ENCODE results near the gene SLC6A11. TPM values are rescaled to one million over a fixed set of nuclear protein-coding genes. Genes with fewer than 3 reads are reported as not detected.

Gene SLC6A11
- total and polyA plus RNA-seq, 2 donors (not counting 3 experiments of a cell fraction or from before 2014, with no cell fraction given) = not detected

GRCh38 chr3:10774825-10775224 lies 41.2 kb upstream of the SLC6A11 start:
- FAIRE-seq (no peak), DNase-seq (ENCODE audit: low read depth, low spot score) (no peak)
- TF ChIP-seq FOS (IDR thresholded peaks at IDR 0.05; ENCODE audit: borderline replicate concordance, insufficient read depth, low read length) = no peak
- no peak for TF ChIP-seq EZH2 (IDR thresholded peaks at IDR 0.05; ENCODE audit: borderline replicate concordance, low read depth, low read length, severe bottlenecking)
- no peak for TF ChIP-seq POLR2AphosphoS5 (IDR thresholded peaks at IDR 0.05; ENCODE audit: insufficient read depth, low read depth, low read length)
- no peak for TF ChIP-seq POLR2A (IDR thresholded peaks at IDR 0.05; ENCODE audit: low read depth, low read length)
- no peak for TF ChIP-seq JUN (IDR thresholded peaks at IDR 0.05; ENCODE audit: borderline replicate concordance, insufficient read depth, insufficient read length, low read depth)
- no peak for TF ChIP-seq MAX (IDR thresholded peaks at IDR 0.05; ENCODE audit: insufficient read depth, insufficient read length)
- no peak for TF ChIP-seq CTCF (IDR thresholded peaks at IDR 0.05; ENCODE audit: extremely low read depth in 1 of 2, insufficient read depth in 1 of 2, low read depth in 1 of 2, low read length in 2 of 2)
- TF ChIP-seq MYC (IDR thresholded peaks at IDR 0.05; ENCODE audit: low read depth, low read length) = no peak
- TF ChIP-seq GATA2 (IDR thresholded peaks at IDR 0.05; ENCODE audit: insufficient read depth, insufficient read length, low read depth, low read length) = no peak
- Histone ChIP-seq H3K4me2 (ENCODE audit: insufficient read depth, low read length) (no peak overlapping the region), H4K20me1 (replicated peaks; ENCODE audit: control insufficient read depth, extremely low read depth, insufficient read depth, low read length) (no peaks in the 10 kb centered on the region), H2AFZ (ENCODE audit: low read depth, low read length) (no peak overlapping the region), H3K9me3 (replicated peaks; ENCODE audit: control insufficient read depth, insufficient read depth, low read length) (no peaks in the 10 kb centered on the region), H3K4me3 (replicated peaks in 1 of 3; ENCODE audit: insufficient read depth in 1 of 3, low read depth in 1 of 3, low read length in 3 of 3) (no peak overlapping the region), H3K27ac (ENCODE audit: insufficient read depth, low read depth, low read length) (no peak overlapping the region), H3K27me3 (ENCODE audit: control insufficient read depth in 2 of 2, insufficient read depth in 2 of 2, low read length in 2 of 2) (no peaks in the 10 kb centered on the region), H3K79me2 (ENCODE audit: control insufficient read depth, insufficient read depth, low read length) (no peaks in the 10 kb centered on the region), H3K9me1 (replicated peaks; ENCODE audit: control insufficient read depth, extremely low read depth, insufficient read depth, low read length) (no peaks in the 10 kb centered on the region), H3K36me3 (ENCODE audit: control insufficient read depth in 2 of 2, extremely low read depth in 1 of 2, insufficient read depth in 2 of 2, low read length in 2 of 2) (no peaks in the 10 kb centered on the region), H3K4me1 (ENCODE audit: control insufficient read depth, extremely low read depth, insufficient read depth, low read length) (no peaks in the 10 kb centered on the region), H3K9ac (replicated peaks; ENCODE audit: extremely low read depth, insufficient read depth, low read length) (no peak overlapping the region)
- intact Hi-C loops (cut with micrococcal nuclease) = no loop called here
- POLR2A ChIA-PET = no interaction called here
- BruUV-seq (replicated peaks) = no TSS peak
- dilution Hi-C loops (cut with MboI; ENCODE audit: extremely low pct_ligation_motif_present, low sequenced_read_pairs) = no loop called here
- CTCF ChIA-PET = no interaction called here
